Natural killer cell (primary cell): ENCODE results near the gene HOXB5. TPM values are rescaled to one million over a fixed set of nuclear protein-coding genes. Genes with fewer than 3 reads are reported as not detected.

Experiments used
- ATAC-seq, 3 donors: fragments of 150-1000 bp in 2 of 3; fragments of 200-7000 bp in 1 of 3; cut with Tn5 transposase; 1 replicate in 1 of 3; 2 replicates in 2 of 3; pipeline ENCODE4 v1.10.0; 2021; ENCODE audit warnings: mild to moderate bottlenecking in 2 of 3, moderate library complexity in 2 of 3
- DNase-seq, 2 donors: peaks; one replicate each; pipeline versions ENCODE4 v3.0.0 to v3.0.0-alpha.2; 2013 to 2021; ENCODE audit warnings: mixed read lengths in 1 of 2
- H3K27ac ChIP-seq: one replicate; pipeline ENCODE4 v1.5.1; 2013; ENCODE audit warnings: mild to moderate bottlenecking, low read length
- H3K27me3 ChIP-seq: one replicate; pipeline ENCODE4 v1.6.1; 2013; ENCODE audit warnings: low read length; ENCODE audit not compliant: control insufficient read depth, insufficient read depth
- H3K36me3 ChIP-seq: one replicate; pipeline ENCODE4 v1.6.1; 2013; ENCODE audit warnings: low read length; ENCODE audit not compliant: control insufficient read depth, insufficient read depth
- H3K4me1 ChIP-seq: one replicate; pipeline ENCODE4 v1.6.1; 2013; ENCODE audit warnings: low read length; ENCODE audit not compliant: control insufficient read depth, insufficient read depth
- H3K4me3 ChIP-seq: one replicate; pipeline ENCODE4 v1.5.1; 2013; ENCODE audit warnings: low read length
- H3K9me3 ChIP-seq: one replicate; pipeline ENCODE4 v1.6.1; 2013; ENCODE audit warnings: low read length; ENCODE audit not compliant: control insufficient read depth, insufficient read depth
- H3K27ac Mint-ChIP-seq, 2 donors: one replicate each; pipeline ENCODE4 v1.8.0; 2022; ENCODE audit warnings: mild to moderate bottlenecking in 2 of 2, mixed read lengths in 2 of 2, moderate library complexity in 1 of 2
- H3K27me3 Mint-ChIP-seq, 2 donors: one replicate each; pipeline ENCODE4 v1.8.0; 2022; ENCODE audit warnings: low read depth in 2 of 2, mixed read lengths in 2 of 2
- H3K36me3 Mint-ChIP-seq: one replicate; pipeline ENCODE4 v1.8.0; 2022; ENCODE audit warnings: mixed read lengths
- H3K4me1 Mint-ChIP-seq, 2 donors: one replicate each; pipeline ENCODE4 v1.8.0; 2022; ENCODE audit warnings: mixed read lengths in 2 of 2
- H3K4me3 Mint-ChIP-seq: one replicate; pipeline ENCODE4 v1.8.0; 2022; ENCODE audit warnings: mild to moderate bottlenecking, moderate library complexity, mixed read lengths
- H3K9me3 Mint-ChIP-seq, 2 donors: one replicate each; pipeline ENCODE4 v1.8.0; 2022; ENCODE audit warnings: mixed read lengths in 2 of 2
- WGBS: methylation state at CpG from one replicate; pipeline ENCODE4 v1.1.7; 2013; ENCODE audit warnings: missing lambda C conversion rate; ENCODE audit not compliant: insufficient coverage; 5-methylcytosine and 5-hydroxymethylcytosine counted together
- intact Hi-C: fragments of 100-400 bp; cut with micrococcal nuclease; formaldehyde crosslinking; loops from one replicate; pipeline ENCODE4 v1.14.2; 2022
- total RNA-seq, 4 donors: library from RNA; stranded (reverse); fragments of 120-200 nt in 1 of 4; gene quantifications; one replicate each; pipeline versions ENCODE4 v1.2.3 to v1.2.4, GENCODE V29; 2013 to 2022
- TF ChIP-seq, protein P1 (sequence below): fragments of 200-600 bp; IDR thresholded peaks from one replicate; pipeline ENCODE4 v1.8.0; 2022; ENCODE audit warnings: antibody characterized with exemption

The HOXB5 gene
- total RNA-seq, 3 donors from 2014 or later (not counting 1 experiment from before 2014, with no cell fraction given) = not detected

DNA sequence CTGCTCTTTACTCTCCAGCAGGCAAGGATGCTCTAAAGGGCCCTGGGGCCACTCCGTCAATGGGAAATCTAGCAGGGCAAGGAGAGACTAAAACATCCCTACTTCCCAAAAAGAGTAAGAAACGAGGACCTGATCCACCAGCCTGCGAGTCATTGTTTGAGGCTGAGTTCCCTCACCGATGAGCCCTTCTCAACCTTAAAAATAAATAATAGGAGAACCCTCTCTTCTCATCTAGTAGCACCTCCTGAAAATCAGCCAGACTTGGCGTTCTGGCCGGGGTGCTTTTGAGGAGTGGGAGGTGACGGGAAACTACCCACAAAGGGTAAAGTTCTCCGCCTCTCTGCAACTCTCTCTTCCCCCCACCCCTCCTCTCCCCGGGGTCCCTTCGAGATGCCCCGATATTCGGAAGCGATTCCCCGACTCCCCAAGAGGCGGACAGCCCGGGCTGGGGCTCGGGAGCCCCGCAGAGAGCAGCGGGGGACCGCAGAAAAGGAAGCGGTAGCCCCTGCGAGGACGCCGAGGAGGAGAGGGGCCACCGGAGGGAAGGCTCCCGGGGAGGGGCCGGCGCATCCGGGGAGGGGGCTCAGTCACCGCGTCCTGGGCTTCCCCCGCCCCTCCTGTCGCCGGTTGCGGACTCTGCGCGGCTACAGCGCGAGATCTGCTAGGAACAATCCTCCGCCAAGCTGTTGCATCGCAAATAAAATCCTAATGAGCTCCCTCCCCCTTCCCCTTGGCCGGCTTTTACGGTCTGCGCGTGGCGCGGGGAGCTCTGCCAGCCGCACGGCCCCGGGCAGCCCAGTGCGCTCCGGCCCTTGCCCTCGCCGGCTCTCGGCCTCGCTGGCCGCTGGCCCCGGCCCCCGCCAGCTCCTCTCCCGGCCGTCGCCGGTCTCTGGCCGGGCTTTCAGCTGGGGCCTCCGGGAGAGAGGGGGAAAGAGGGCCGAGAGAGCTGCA, 31.2 kb upstream of the HOXB5 start:
- TF ChIP-seq, protein P1, sequence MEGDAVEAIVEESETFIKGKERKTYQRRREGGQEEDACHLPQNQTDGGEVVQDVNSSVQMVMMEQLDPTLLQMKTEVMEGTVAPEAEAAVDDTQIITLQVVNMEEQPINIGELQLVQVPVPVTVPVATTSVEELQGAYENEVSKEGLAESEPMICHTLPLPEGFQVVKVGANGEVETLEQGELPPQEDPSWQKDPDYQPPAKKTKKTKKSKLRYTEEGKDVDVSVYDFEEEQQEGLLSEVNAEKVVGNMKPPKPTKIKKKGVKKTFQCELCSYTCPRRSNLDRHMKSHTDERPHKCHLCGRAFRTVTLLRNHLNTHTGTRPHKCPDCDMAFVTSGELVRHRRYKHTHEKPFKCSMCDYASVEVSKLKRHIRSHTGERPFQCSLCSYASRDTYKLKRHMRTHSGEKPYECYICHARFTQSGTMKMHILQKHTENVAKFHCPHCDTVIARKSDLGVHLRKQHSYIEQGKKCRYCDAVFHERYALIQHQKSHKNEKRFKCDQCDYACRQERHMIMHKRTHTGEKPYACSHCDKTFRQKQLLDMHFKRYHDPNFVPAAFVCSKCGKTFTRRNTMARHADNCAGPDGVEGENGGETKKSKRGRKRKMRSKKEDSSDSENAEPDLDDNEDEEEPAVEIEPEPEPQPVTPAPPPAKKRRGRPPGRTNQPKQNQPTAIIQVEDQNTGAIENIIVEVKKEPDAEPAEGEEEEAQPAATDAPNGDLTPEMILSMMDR = no peak
- no peaks in the 10 kb centered on the region for H3K9me3 Mint-ChIP-seq
- H3K27ac Mint-ChIP-seq = peak overlapping the region in 1 of 2 donors; percentile 84
- H3K27me3 Mint-ChIP-seq = peaks cover 78 to 81% of the 10 kb centered on the region in 2 donors
- intact Hi-C loops = loop anchor here (5.0 kb wide), 1 partner anchor 543 kb away; no protein-coding TSS in a partner anchor
- peaks cover 19 to 20% of the 10 kb centered on the region in 2 donors for H3K4me1 Mint-ChIP-seq
- Histone ChIP-seq H3K27ac (no peak overlapping the region), H3K4me1 (peaks cover 28% of the 10 kb centered on the region), H3K27me3 (peaks cover 73% of the 10 kb centered on the region), H3K9me3 (no peaks in the 10 kb centered on the region), H3K4me3 (no peak overlapping the region), H3K36me3 (no peaks in the 10 kb centered on the region)
- peak in 1 of 2 donors; percentile 62 for DNase-seq
- H3K4me3 Mint-ChIP-seq = peak overlapping the region; percentile 49
- no peaks in the 10 kb centered on the region for H3K36me3 Mint-ChIP-seq
- ATAC-seq = peak in 2 of 3 donors; percentile 32 to 33
- WGBS = 3% methylated on average over 65 of the region's 66 CpGs

DNA sequence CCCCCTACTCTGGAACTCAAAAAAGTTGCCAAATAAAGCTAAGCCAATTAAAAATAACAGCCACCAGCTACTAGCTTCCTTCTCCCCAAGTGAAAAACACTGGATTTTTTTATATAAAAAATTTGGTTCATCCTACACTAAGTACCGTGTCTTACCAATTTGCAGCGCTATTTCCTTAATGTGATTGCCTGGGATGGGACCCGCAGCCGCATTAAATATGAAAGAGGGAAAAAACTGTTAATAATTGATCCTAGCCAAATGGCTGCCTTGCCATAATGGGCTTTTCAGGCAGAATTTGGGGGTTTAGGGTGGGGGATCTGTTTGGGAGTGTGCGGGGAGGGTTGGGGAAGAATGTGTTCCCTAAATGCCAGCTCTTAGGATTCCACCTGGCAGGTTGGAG, 30.5 kb upstream of the HOXB5 start:
- H3K4me3 Mint-ChIP-seq = peak overlapping the region; percentile 49
- WGBS = 87% methylated on average over 5 of the region's 5 CpGs
- TF ChIP-seq, protein P1 = no peak
- Histone ChIP-seq H3K4me1 (peaks cover 28% of the 10 kb centered on the region), H3K27me3 (peaks cover 73% of the 10 kb centered on the region), H3K9me3 (no peaks in the 10 kb centered on the region), H3K4me3 (no peak overlapping the region), H3K27ac (no peak overlapping the region), H3K36me3 (no peaks in the 10 kb centered on the region)
- intact Hi-C loops = loop anchor here (5.0 kb wide), 1 partner anchor 542 kb away; no protein-coding TSS in a partner anchor
- H3K36me3 Mint-ChIP-seq = no peaks in the 10 kb centered on the region
- H3K27ac Mint-ChIP-seq = no peak overlapping the region
- no peak for DNase-seq
- H3K27me3 Mint-ChIP-seq = peaks cover 78 to 81% of the 10 kb centered on the region in 2 donors
- no peaks in the 10 kb centered on the region for H3K9me3 Mint-ChIP-seq
- ATAC-seq = no peak
- peaks cover 20 to 23% of the 10 kb centered on the region in 2 donors for H3K4me1 Mint-ChIP-seq

DNA sequence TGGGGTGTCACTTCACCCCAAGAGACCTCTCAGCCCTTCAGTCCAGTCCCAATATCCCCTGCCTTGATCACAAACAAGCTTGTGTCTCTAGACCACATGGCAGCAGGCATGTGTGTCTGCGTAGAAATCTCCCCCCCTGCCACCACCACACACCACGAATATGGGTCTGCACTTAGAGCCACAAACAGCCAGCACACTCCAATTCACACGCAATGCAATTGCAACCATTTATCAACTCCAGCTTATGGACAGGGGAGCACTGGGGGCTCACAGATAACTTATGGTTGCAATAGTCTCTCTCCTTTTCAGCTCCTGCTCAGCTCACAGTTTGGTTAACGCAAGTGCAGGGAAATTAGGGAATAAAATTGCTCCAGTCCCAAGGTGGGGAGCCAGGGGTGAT, 30.0 kb upstream of the HOXB5 start:
- peaks cover 73% of the 10 kb centered on the region for H3K27me3 ChIP-seq
- ATAC-seq = no peak
- Mint-ChIP-seq H3K9me3 (no peaks in the 10 kb centered on the region), H3K4me1 (peaks cover 23 to 29% of the 10 kb centered on the region in 2 donors), H3K36me3 (no peaks in the 10 kb centered on the region), H3K27ac (no peak overlapping the region), H3K27me3 (peaks cover 78 to 82% of the 10 kb centered on the region in 2 donors), H3K4me3 (no peak overlapping the region)
- no peak overlapping the region for H3K27ac ChIP-seq
- no peak for DNase-seq
- 54% methylated on average over 3 of the region's 4 CpGs for WGBS
- intact Hi-C loops = loop anchor here (5.0 kb wide), 1 partner anchor 541 kb away; no protein-coding TSS in a partner anchor
- H3K9me3 ChIP-seq = no peaks in the 10 kb centered on the region
- H3K4me3 ChIP-seq = no peak overlapping the region
- H3K36me3 ChIP-seq = no peaks in the 10 kb centered on the region
- TF ChIP-seq, protein P1 = no peak
- peaks cover 33% of the 10 kb centered on the region for H3K4me1 ChIP-seq
